Embryonic facial prominence (tissue), 1 donor: ENCODE data around the gene GAS7.

Experiments used
- DNase-seq: peaks from one replicate; pipeline ENCODE4 v3.0.0-alpha.2; 2016; ENCODE audit errors: extremely low spot score

The GAS7 gene

DNA sequence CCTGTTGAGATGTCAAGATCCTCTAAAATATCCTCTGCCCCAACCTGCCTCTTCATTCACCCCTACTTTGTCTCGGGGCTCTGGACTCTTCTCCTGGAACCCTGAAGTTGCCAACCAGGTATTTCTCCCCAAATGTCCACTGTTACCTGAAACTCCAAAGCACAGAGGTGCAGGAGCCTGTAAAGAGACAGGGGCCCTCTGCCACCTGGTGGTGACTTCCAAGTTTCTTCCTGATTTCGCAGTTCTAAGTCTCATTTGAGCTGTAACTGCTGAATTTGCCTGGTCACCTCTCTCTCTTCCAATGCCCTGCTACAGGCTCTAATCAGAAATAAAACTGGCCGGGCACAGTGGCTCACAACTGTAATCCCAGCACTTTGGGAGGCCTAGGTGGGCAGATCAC lies 216.2 kb downstream of the GAS7 start:
- no peak for DNase-seq

DNA sequence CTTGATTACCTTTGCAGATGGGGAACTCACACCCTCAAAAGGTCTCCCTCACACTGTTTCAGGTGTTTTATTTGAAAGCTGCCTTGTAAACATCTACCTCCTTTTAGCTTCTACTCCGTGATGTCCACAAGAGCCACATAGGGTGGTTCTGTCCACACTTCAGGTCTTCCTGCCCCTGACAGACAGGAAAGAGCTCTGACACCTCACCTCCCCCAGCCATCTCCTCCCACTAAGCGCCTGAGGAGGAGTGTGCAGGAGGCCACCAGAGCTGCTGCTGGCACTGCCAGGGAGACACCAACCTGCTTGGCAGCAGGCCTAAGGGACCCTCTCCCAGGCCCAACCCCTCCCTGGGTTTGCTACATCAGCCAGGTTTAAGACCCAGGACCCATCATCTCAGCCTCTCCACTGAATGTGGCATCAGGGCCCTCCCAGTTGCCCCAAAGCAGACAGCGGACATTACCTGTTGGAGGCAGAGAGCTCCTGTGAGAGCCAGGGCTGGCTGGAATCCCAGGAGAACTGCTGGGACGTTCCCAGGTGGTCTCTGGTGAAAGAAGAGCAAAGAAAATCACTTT lies 217.0 kb downstream of the GAS7 start:
- DNase-seq = no peak

DNA sequence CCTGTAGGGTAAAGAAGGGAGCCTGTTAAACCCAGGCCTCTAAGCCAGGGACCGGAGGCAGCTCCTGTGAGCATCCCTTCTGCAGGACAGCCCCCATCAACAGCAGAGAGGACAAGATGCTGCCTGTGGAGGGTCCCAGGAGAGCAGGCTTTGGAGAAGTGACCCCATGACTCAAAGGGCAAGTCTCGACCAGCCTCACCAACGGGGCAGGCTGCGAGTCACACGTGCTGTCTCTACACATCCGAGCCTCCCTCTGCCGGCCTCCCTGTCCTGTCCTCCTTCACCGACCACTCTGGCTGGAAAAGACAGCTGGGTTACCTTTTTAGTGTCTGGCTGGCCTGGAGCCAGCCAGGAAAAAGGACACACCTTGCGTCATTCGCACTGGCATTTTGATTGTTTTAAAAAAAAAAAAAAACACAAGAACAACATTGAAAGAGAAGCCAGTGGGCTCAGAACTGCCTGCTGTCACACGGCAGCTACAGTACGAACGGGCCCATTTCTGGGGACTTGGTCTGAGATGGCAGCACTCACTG lies 218.9 kb downstream of the GAS7 start:
- DNase-seq = no peak

DNA sequence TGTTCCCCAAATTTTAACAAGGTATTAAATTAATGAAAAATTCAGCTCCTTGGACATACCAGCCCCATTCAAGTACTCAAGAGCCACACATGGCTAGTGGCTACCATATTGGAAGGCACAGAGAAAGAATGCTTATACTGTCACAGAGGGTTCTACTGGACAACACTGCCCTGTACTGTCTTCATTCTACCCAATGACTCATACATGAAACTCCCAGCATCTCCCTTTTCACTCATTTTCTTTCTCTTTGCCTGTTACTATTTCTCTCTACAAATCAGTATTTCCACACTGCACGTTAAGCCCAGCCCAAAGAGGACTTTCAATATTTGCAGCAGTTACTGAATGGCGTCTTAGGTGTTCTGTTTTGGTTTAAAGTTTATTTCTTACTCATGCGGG lies 221.2 kb downstream of the GAS7 start:
- DNase-seq = no peak

DNA sequence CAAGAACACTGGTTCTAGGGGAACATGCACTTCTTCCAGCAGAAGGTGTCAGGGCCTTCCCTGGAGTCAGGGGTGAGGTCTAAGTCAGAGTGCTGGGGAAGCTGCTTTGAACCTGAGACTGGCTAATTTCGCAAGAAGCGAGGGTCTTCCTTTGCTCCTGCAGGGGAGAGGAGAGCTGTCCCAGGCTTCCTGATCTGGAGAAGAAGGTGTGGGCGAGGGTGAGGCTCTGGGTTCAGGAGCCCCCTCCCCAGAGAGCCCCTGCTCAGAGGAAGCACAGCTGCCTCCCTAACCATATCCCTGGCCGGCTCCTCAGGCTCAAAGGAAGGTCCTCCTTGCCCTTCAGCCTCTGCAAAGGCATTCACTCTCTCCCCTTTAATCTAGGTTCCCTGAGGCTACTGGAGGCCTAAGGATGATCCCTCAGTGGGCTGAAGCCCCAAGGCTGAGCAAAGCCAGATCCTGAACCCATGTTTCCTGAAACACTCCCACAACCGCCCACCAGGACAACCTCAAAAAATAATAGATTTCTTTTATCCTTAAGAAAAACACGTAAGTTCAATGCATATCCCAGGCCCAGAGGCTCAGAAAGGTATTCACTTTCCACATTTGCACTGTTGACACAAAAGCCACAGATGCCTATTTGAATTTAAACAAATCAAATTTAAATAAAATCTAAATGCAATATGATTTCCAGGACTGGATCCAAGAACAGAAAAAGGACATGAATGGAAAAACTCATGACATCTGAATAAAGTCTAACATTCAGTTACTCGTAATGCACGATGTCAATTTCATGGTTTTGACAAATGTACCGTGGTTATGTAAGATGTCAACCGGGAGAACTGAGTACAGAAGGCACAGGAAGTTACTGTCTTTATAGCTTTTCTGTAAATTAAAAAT lies 221.9 kb downstream of the GAS7 start:
- DNase-seq = peak; percentile 74

DNA sequence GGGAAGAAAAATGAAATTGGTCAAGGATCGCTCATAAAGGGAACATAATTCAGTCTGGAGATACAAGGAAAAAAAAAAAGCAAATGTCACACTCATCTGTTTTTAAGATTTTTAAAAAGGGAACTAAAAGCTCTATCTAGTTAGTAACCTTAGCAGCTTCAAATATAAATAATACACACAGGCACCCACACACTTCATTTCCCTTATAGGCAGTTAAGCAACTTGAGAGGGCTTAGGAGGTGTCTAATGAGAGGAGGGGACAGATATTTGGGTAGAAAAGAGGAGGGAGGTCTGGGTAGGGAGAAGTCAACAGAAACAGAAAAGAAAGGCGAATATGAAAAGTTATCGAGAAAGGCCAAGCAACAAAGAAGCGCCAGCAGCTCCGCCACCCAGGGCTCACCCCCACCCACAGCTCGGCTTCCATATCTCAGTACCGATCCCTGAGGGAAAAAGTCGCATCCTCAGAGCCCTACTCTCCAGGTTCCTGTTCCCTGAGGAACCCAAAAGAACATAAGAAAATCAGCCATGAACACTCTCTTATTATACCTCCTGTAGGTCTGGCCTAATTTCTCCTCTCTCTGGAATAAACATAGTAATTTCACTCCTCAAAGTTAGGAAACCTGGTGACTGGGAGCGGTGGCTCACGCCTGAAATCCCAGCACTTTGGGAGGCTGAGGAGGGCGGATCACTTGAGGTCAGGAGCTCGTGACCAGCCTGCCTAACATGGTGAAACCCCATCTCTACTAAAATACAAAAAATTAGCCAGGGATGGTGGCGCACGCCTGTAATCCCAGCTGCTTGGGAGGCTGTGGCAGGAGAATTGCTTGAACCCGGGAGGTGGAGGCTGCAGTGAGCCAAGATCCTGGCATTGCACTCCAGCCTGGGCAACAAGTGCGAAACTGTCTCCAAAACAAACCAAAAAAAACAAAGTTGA lies 223.7 kb downstream of the GAS7 start:
- DNase-seq = no peak

DNA sequence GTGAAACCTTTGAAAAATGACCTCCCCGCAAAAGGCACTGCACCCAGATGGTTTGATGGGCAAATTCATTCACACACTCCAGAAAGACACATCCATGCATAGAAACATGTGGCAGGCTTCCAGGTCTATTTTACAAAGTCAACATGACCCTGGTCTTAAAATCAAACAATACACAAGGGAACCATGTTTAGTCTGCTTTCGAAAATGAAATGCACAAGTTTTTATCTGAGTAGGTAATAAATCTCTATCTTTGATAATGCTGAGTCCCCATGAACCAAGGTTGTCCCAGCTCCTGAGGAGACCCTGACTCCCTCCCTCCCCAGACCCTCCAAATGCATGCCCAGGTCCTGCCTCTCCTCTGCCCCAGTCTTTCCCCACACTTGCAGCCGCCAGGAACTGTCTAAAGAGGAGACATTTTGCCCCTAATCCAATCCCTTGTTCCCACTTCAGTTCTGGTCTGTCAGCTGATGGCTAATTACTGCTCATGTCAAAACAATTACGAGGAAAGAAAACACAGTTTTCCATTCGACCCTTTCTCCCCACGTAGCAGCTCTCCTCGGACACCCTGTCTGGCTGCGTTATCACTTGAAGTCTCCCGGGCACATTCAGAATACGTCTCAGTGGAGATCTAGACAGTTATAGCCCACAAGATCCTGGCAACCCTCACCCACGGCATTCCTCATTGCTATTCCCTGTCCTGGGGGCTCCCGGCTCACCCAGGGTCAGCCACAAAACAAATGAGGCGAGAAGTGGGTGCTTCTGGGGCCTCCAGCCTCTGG lies 224.5 kb downstream of the GAS7 start:
- DNase-seq = no peak

DNA sequence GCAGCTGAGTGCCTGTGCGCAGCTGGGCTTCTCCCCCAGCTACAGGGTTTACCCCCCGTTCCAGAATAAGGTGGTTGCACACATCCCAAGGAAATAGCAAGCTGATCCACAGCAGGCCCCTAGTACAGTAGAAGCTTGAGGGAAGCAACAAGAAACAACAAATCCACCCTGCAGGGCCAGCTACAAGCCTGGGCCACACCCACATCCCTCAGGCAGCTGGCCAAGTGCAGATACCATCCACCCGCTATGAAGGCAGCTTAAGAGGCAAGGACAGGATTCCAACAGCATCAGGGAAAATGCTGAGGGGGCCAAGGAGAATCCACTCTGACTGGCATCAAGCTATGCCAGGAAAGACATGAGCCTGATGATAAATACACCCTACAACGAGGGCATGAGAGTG lies 226.4 kb downstream of the GAS7 start:
- DNase-seq = peak; percentile 48

DNA sequence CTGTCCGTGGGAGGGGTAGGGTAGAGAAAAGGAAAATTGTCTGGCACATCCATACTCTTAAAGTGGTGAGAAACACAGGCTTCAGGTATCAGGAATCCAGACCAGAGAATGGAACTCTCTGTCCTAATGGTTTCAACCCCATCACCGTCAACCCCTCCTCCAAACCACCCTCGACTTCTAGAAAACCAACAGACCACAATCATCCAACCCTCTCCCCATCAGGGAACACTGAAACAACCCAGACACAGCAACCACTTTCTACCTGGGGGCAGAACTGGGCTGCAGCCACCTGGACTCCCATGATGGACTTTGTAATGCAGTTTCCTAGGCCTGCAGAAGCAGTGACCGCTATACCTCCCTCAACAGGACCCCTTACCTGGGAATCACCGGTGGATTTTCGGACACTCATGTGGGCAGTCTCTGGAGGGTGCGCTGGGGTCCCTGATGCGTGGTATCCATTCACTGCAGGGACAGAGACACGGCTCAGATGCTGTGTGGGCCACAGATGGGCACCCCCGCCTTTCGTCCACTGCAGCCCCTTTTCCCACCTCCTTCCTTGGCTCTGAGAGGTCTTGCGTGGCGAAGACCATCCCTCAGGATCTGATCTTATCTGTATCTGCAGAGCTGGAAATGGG lies 229.0 kb downstream of the GAS7 start:
- no peak for DNase-seq

DNA sequence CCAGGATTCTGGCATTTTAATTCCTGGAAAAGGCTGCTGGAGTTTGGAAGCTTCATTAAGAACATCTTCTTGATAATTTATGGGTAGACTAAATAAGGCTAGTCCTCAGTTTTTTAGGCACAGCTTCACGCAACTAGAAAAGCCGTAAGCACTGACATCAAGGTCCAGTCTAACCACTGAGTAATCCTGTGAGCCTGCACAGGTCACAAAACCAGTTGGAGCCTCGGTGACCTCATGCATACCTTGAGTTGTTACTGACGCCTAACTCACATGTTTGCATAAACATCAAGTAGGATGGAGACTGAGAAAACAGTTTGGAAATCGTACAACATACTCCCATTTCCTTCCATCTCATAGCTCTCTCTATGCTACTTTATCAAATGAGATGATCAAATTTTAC lies 229.5 kb downstream of the GAS7 start:
- no peak for DNase-seq

DNA sequence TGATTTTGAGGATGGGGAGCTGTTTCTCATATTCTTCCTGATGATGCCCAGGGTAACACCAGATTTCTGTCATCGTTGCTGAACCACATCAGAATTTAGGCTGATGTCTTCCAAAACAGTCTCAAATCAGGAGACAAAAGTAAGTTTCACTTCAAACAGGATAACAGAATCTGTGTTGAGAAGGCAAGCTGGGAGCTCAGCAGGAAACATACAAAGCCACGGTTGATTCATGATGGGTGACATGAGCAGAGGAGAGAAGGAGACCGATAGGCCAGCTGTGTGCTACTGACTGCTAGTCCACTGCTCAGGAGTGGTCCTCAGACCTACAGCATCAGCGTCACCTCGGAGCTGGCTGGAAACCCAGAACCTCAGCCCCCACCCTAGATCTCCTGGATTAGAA lies 230.4 kb downstream of the GAS7 start:
- DNase-seq = no peak

DNA sequence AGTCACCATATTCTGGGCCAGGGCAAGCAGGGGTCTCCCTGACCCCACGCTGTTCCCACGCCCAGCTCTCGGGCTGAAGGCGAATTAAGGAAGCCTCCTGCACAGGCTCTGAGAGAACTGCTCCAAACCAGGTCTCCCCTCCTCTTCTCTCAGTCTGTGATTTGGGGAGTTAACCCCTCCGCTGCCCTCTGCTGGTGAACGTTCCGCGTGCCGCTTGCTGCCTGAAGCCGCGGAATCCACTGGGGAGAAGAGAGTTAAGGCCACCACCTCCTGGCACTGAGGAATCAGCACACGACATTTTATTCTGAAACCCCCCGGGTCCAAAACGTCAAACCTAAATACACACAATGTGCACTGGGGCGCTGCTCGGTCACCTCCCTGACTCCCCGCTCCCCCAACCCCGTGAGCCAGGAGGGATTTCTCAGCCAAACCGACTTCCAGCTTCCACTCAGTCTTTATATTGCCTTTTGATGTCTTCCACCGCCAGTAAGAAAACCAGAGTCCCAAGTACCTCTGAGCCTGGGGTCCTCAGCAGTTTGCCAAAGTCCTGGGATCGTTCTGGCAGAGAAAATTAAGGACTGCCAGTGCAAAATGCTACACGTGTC lies 238.9 kb downstream of the GAS7 start:
- DNase-seq = no peak

DNA sequence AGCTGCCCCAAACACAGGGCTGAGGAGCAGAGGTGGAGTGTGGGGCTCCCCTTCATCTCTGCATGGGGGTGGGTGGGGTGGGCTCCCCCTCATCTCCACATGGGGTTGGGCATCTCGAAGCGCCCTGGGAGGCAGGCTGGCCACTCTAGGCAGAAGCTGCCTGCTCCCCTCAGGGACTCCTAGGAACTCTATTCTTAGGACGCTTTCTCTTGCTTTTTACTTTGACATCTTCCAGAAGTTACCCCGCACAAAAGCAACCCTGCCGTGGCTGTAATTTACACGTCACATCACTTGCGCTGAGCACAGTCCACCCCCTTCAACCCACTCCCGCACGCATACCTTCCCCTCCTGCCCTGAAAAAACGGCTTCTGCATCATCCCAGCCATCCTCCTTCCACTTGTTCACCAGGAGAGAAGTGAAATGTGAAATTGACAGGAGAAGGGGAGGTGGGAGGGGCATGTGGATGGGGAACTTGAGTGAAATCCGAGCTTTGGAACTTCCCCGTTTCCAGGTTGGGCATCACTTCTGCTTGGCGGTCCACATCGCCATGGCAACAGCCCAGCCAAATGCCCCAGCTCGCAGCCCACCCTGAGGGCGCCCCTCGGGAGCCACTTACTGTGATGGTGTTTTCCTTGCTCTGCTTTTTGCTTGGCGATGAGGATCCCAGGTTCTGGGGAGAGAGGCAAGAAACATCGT lies 239.7 kb downstream of the GAS7 start:
- DNase-seq = no peak

DNA sequence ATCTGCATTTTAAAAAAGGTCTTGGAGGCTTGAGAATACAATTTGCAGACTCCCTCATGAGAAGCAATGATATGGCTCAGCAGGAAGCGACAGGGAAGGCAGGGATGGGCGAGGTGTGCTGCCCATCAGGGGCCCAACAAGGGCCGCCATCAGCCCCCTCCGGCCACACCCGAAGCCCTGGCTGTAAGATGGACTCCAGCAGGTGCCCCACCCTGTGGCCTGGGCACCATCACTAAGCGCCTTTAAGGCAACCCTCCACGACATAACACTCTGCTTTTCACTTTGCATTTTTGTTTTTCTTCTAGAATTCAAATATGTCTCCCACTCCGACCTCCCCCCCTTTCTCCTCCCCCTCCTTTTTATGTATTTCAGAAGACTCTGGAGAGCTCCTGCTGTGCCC lies 241.2 kb downstream of the GAS7 start:
- no peak for DNase-seq

DNA sequence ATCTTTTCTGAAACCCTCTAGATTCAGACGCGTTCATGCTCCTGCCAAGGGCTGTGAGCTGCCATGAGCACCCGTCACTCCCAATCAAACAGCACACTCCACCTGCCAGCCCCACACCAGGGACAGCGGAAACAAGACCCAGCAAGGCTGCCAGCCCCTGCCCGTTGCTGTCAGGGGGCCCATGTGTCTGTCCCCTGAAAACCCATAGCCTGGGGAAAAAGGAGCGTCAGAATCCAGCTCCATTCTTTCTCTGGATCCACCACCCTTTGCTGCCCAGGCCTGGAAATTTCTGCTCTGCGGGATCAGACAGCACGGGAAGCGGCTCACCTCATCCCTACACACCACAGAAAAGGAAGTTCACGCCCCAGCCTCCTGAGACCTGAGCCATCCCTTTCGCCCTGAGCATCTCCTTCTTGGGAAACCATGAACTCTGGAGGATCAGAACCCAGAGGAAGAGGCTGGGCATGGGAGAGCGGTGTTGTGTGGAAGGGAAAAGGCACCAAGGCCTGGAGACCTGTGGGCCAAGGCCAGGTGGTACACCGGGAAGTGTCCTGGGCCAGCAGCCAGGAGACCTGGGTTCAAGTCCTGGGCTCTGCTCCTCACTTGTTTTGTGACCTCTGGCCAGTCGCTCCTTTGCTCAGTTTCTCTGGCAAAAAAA lies 241.8 kb downstream of the GAS7 start:
- DNase-seq = no peak

DNA sequence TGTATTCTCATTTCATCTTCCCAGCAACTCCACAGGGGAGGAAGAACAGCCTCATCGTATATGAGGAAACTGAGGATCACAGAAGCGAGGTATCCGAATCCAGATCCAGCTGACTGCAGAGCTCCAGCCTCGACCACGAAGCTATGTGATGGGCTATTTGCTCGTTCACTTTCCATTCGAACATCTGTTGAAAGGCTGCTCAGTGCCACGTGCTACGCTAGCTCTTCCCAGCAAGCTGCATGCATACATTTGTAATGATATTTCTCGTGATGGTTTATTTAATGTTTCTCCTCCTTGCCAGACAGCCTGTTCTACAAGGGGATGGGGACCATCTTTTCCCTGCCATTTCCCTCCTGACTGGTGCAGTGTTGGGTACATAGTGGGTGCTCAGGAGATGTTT lies 244.9 kb downstream of the GAS7 start:
- no peak for DNase-seq

DNA sequence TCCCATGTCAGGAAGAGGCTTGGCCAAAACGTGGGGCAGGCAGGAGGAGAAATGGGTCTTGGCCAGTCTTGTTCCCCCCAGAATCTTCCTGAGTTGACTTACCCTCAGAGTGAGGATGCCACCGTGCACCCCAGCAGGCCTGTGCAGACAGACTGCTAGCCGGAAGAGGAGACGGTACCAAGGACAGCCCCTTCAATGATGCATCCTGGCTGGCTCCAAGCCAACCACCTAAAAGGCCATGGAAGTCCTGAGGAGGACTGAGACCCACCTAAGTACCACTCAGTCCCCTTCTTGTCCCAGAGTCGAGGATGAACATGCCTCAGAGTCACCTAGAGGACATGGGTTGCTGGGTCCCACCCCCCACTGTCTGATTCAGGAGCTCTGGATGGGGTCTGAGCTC lies 246.6 kb downstream of the GAS7 start:
- no peak for DNase-seq

DNA sequence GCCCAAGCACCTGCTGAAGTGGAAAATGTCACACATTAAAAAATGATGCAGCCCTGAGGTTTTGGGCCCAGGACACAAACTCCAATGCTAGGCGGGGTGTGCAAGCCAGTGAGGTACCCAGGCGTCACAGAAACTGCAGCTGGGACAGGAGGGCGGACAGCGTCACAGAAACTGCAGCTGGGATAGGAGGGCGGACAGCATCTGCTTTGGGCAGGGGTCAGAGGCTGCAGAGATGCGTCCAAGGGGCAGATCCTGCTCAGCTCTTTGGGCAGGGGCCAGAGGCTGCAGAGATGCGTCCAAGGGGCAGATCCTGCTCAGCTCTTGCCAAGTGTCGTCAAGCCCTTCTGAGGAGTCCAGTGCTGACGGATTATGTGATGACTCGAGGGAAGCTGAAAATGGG lies 249.5 kb downstream of the GAS7 start:
- no peak for DNase-seq

DNA sequence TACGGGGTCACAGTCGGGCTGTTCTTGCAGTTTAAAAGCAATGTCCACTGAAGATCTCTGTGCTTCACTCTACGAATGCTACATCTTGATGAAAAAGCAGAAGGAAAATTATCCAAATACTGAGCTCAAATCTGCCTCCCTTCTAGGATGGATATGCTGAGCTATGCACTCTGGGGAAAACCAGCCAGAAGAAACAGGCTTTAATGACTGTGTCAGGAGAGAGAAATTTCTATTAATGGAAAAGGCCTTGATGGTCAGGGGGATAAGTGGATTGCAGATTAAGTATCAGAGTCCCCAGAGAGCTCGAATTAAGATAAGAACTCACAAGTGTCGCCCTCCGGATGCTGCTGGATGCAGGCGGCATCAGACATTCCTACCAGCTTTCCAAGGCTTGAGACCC lies 253.7 kb downstream of the GAS7 start:
- DNase-seq = no peak
